Left kidney (tissue), 2 donors: ENCODE results near the gene OPCML. TPM values are rescaled to one million over a fixed set of nuclear protein-coding genes. Genes with fewer than 3 reads are reported as not detected.

Experiments used
- DNase-seq: peaks from one replicate; pipeline ENCODE4 v3.0.0-alpha.2; 2013
- polyA plus RNA-seq: library from polyadenylated mRNA; unstranded; fragments of 120-200 nt; gene quantifications from one replicate; pipeline ENCODE4 v1.2.1, GENCODE V29; 2013; ENCODE audit not compliant: insufficient read length

OPCML gene
- polyA plus RNA-seq, 1 donor = 13.9 TPM

DNA sequence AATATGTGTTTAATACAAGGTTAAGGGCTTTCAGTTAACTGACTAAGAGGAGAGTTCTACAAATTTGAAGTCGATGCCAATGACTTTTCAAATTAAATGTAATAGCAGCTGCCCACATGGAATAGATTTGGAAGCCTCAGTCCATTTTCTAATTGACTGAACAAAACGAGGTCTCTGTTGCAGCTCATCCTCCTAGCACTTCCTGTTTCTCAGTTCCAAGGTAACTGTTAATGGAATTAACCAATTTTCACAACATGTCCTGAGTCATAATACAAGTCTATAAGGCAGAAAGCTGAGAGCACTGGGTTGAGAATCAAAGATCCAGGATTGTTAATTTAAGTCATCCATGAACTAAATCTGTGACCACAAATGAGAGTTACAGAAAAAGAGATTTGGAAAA is 177.2 kb downstream of the OPCML start:
- DNase-seq = no peak

DNA sequence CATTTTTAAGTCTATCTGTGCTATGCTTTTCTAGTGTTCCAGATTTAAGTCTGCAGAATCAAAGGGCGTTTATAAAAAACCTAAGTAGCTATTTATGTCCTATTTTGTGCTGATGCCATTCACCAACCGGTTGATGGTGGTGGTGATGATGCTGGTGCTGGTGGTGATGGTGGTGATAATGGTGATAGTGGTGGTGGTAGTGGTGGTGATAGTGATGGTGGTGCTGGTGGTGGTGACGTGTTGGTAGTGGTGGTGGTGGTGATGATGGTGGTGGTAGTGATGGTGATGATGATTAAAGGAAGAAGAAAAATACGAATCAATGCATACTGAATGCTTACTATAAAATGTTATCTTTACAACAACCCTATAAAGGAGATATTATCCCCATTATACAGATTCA is 178.2 kb downstream of the OPCML start:
- no peak for DNase-seq

DNA sequence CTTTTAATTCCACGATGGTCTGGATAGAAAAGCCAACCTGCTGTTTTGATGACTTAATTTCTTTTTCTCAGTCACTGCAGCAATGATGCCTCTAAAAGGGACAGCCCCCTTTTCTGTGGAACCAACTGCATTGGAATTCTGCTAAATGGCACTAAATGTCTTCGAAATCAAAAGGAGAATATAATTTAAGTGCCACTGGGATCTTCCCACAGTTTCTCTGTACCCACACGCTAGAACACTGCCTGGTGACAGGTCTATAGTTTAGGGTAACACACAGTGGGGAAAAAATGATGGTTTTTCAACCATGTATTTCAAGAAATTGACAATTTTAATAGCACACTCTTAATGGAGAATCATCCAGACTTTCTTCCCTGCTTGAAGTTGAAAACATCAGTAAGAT is 182.3 kb downstream of the OPCML start:
- DNase-seq = no peak

DNA sequence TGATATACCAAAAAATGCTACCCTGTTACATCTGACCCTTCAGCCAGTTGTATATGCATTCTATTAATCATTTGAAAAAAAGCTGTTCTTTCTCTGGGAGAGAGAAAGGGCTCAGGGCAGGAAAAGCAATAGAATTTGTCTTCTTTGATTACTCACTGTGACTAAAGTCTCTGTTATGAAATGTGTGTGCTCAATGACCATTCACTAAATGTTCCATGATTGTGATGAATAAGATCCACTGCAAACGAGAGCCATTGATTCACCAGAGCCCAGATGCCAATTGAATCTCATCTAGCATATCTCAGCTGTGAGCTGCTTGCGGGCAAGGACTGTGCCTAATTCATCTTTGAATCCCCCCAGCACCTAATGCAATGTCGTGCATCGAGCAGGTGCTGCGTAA is 184.3 kb downstream of the OPCML start:
- no peak for DNase-seq

DNA sequence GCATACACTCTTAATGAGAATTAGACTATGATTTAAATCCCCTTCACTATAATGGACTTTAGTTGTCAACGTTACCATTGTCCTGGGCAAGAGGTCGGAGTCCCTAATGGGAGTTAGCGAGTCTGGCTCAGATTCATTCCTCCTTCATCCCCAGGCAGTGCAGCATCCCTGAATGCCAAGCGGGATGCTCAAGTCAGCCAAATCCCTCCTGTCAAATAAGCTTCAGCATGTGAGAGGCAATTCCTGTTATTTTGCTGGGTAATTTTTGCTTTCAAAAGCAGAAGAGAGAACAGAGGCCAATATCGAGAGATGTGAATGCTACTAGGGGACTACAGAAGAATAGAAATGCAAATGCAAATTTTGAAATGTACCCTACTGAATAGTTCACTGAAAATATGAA is 186.2 kb downstream of the OPCML start:
- no peak for DNase-seq

DNA sequence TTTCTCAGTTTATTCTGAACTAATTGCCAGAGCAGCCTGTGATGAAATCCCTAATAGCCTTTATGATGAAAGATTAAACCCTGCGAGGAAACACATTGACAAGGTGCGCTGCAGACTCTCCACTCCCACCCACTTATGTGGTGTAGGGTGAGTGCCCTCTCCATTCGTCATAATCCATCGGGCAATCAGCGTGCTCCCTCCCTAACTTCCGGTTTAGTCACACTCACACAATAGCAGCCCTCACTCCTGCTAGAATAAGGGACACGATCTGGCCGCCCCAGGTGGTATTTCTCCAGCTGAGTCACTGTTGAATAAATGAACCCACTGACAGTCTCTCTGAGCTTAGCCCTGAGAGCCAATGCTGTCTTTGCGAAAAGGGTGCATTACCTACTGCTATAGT is 188.3 kb downstream of the OPCML start:
- no peak for DNase-seq

DNA sequence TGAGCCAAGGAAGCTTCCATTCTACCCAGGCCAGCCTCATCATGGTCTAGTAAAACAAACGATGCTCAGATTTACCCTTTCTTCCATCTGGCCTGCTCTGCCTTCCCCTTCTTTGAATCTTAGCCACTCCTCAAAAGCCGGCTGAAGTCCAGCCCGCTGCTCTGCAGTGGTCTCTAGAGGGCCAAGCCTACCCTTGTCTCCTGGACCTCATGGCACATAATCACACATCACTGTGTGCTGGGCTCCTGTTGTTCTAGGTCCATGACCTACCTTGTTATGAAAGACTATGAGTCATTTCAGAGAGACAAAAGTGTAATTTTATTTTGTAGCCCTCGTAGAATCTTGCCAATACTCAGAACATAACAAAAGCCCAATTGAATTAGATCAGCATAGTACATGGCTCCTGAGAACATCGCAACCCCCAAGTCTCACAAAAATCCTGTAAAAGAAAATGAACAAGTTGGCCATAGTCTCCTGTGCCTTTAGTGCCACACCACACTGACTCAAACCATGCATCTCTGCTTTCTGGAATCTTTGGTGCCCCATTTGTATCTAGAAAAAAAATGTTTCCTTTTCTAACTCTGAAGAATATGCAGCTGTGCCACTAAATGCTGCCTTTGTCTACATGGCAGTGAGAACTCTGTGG is 192.7 kb downstream of the OPCML start:
- no peak for DNase-seq

DNA sequence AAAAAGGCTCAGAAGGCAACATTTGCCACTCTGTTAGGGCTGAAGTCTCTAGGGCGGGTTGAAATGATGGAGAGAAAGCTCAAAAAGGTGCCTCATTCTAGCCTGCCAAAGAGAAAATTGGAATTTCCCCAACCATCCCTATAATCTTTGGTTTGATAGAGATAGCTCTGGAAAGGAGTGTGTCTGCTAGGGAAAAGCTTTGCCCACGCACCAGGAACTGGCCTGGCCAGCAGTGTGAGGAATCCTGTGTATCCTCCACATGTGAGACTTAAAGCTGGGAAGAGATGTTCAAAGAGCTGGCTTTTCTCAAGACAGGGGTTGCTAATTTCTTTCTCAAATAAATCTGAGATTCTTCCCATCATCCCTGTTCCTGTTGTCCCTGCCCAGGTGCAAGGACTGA is 193.7 kb downstream of the OPCML start:
- DNase-seq = no peak

DNA sequence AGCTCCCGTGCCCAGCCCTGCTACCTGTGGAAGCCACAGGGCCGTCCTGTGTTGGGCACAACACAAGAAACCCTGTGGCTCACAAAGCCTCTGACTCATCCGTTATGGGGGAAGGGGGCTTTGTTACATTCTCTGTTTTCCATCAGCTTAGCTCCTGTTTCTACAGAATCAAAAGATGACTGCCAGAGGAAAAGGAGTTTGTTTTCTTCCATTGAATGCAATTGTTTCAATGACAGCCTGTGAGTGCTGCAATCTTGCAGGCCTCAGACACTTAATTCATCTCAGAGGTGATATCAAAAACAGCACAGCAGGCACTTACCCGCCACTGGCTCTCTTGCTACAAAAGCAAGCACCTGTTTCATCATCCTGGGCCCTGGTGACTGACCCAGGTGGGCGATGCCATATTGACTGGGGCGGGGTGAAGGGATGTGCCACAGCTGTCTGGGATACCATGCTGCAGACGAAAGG is 194.3 kb downstream of the OPCML start:
- no peak for DNase-seq

DNA sequence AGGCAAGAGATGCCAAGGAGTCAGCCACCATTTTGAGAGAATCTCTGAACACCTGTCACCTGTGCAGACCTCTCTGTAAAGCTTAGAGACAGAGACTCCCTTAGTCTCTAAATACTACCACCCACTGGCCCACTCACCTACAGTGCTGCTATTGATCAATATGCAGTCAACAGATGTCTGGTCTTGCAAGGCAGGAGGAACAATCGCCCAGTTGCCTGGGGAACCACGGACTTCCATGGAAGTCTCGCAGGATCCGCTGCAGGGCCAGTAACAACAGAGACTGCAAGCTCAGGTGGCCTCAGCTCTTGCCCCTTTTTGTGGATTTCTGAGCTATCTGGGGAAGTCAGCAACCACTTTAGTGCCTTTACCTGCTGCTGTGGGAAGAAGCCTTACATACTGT is 195.1 kb downstream of the OPCML start:
- no peak for DNase-seq

DNA sequence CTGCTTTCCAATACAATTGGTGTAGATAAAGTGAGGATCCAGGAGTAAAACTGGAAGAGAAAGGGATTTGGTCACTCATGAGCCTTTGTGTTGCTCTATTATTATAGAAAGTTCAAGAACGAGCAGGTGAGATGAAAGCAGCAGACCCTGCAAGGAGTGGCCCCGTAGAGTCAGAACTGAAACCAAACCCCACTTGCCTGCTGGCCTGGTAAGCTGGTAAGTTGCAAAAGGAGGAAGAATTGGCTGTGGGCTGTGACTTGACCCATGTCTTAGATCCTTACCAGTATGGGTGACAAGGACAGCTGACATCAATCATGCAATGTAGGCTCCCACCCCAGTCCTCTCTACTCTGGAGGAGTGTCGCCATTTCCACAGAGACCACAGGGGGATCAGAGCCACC is 201.3 kb downstream of the OPCML start:
- DNase-seq = no peak

DNA sequence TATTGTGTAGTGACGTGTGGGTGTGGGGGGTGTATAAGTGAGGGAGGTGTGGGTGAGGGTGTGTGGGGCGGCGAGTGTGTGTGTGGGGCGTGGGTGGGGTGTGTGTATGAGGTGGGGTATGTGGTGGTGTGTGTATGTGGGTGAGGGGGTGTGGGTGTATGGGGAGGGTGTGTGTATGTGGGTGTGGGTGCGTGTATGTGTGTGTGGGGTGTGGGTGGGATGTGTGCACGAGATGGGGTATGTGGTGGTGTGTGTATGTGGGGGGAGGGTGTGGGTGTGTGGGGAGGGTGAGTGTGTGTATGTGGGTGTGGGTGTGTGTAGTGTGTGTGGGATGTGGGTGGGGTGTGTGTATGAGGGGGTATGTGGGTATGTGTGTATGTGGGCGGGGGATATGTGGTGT is 205.5 kb downstream of the OPCML start:
- no peak for DNase-seq

DNA sequence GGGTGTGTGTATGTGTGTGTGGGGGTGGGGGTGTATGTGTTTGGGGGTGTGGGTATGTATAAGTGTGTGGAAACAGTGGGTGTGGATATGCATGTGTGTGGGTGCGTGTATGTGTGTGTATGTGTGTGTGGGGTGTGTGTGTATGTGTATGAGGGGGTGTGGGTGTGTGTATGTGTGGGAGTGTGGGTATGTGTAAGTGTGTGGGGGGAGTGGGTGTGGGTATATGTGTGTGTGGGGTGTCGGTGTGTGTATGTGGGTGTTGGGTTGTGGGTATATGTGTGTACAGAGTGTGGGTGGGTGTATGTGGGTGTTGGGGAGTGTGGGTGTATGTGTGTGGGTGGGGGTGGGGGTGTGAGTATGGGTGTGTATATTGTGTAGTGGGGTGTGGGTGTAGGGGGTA is 206.0 kb downstream of the OPCML start:
- DNase-seq = no peak

DNA sequence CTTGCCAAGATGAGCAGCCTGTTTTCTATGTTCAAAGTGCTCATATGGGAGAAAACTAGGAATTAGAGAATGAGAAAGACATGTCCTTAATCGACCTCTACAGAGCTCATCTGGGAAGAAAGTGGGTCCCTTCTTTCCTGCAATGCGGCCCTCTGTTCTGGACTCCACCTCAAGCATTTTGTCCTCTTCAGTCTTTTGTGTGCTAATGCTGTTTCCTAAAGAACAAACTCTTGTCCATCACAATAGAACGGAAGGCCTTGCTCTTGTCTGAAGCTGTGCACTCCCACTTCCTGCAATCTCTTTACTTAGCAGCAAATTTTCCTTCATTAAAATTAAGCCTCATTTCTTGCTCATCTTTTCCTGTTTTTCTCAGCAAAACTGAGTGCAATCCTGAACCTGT is 206.6 kb downstream of the OPCML start:
- DNase-seq = no peak

DNA sequence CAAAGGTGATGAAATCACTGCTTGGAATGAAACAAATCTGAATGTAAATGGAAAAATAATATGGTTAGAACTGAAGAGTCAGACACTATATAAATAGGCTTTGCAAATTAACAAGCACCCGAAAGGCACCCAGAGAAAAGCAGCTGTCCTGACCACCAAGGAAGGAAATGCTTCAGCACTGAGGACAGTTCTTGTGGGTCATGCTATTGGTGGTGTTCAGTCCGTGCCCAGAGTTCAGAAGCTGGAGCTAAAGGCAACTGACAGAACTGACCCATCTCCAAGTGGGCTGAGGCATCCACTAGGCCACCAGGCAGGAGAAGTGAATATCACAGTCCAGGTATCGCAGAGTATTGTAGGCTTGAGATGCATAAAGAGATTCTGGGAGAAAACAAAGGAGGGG is 208.9 kb downstream of the OPCML start:
- peak; percentile 10 for DNase-seq

DNA sequence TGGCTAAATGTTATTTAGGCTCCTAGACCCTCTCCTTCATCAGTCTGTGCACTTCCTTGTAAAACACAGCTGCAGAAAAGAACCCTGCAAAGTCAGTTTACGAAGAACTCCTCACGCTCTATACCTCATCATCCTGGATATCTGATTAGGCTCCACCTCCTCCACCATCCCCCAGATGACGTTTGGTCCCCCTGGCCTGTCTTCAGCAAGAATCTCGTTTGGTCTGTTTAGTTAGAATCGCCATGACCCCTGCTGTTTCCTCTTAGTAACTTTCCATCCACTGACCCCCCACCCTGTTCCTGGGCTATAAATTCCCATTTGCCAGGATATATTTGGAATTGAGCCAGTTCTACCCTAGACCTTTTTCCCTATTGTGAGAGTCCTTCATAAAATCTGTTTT is 214.1 kb downstream of the OPCML start:
- DNase-seq = no peak

DNA sequence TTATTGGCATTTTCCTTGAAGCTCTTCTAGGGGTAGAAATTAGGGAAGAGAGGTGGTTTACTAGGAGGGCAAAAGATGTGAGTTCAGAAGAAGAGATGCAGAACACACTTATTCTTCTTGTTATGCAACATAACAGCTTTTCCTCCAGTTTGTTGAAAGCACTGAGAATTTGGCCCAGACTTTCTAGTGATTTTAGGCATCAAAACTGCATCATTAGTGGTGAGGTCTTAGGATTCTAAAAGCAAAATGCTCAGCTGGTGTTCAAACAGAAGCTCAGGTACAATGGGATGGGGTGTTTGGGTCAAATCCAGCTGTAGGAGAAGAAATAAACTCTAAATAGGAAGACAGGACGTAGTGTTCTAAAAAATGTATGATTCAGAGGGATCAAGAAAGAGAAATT is 221.1 kb downstream of the OPCML start:
- DNase-seq = no peak

DNA sequence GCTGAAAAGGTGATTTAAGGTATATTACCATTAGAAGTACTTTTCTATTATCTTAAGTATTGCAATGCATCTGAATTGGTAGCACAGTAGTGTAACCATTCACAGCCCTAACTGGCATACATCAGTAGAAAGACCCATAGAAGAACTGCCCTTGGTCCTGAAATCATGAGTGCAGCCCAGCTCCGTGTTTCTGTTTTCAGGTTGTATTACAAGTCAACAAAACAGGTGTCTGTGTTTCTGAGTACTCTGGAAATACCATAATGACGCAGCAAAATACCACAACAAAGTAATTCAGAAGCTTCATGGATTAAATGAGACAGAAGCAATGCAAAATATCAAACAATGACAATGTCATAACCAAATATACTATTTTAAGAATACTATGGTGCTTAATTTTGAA is 226.3 kb downstream of the OPCML start:
- DNase-seq = peak; percentile 30

DNA sequence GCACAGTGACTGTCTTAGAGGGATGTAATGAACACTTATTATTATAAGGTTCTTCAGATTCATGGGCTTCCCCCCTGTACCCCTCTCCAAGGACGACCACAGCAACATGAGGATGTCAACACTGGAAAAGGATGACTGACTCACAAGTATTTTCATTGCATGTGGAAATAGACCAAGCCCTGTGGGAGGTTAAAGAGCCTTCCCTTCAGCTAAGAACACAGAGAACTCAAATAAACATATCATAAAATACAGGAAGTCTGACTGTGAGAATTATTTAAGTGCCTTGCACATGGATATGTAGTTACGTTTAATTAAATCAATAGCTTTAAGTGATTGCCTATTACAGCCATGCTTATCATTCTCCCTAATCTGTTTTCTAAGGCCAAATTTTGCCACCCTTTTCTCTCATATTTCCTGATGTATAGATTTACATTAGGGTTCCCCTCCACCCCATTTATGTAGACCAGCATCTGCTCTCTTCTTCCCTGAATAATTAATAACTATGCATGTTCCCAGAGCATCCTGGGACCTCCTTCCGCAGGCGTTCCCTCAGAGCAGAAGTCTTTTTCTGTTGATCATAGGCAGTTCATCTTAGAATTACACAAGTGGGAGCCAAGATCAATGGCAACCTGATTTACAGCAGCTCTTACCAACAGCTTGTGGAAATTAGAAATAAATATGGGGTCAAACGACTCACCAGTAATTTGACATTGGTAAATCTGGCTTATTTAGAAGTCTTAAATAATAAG is 226.9 kb downstream of the OPCML start:
- no peak for DNase-seq

DNA sequence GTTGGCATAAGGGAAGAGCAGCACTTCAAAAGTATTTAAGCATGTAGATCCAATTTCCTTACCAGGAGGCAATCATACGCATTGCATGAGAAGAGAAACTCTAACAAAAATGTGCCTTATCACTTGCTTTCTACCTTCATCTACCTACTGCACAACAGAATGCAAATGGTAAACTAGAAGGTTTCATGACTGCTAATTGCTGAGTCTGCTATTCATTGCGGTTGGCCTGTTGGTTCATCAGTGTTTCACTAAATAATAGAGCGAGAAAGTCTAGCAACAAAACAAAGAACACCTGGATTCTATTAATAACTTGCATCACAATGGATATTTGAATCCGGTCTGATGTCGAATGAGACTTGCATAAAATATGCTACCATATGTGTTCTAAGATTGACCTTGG is 229.0 kb downstream of the OPCML start:
- DNase-seq = no peak

DNA sequence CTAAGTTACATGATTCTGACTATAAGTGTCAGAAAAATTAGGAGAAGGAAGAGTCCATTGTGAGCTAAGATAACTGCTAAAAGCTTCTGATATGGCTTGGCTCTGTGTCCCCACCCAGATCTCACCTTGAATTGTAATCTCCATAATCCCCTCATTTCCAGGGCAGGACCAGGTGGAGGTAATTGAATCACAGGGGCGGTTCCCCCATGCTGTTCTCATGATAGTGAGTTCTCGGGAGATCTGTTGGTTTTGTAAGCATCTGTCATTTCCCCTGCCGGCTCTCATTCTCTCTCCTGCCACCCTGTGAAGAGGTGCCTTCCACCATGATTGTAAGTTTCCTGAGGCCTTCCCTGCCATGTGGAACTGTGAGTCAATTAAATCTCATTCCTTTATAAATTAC is 230.2 kb downstream of the OPCML start:
- no peak for DNase-seq

DNA sequence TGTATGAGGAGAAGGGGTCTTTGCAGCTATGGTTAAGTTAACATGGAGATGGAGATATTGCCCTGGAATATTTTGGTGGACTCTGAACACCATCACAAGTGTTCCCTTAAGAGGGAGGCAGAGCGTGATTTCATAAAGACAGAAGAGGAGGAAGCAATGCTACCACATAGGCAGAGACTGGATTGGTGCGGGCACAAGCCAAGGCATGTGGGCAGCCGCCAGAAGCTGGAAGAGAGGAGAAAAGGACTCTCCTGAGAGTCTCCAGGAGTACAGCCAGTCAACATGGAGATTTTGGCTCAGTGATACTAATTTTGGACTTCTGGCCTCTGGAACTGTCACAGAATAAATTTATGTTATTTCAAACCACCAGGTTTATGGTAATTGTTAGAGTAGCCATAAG is 231.6 kb downstream of the OPCML start:
- DNase-seq = no peak

DNA sequence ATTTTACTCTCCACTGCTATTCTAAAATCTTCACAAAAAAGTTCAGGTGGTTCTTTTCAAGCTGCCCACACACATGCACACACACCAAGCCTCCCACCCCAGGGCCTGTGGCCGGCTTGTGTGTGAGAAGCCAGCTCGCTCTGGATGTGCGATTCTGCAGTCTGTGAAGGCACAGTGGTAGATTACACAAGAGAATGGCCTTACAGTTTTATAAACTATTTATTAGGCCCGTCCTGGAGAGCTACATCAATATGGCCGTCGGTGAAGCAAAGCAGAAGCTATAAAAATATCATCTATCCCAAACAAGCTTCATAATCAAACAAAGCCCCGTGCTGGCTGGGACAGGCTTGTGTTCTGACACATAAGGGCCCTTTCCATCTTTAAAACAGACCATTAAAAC is 240.5 kb downstream of the OPCML start:
- DNase-seq = no peak

DNA sequence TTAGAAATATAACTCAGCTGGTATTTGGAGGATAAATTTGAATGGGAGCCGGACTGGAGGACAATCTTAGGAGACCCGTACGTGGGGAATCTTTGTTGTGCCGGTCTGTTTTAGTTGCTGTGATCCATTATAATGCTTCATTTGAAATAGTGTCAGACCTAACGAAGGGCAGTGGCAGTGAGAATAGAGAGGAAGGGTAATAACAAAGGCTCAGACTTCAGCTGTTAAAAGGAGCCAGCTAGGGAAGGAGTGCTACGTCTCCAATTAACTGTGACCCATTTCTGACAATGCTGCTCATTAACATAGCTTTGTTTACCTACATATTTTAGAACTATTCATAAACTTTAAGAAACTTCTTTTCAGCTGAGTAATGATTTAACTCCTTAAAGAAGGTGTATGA is 246.9 kb downstream of the OPCML start:
- DNase-seq = no peak
